ENCODE data around the gene PLPP2.

Gene PLPP2

DNA sequence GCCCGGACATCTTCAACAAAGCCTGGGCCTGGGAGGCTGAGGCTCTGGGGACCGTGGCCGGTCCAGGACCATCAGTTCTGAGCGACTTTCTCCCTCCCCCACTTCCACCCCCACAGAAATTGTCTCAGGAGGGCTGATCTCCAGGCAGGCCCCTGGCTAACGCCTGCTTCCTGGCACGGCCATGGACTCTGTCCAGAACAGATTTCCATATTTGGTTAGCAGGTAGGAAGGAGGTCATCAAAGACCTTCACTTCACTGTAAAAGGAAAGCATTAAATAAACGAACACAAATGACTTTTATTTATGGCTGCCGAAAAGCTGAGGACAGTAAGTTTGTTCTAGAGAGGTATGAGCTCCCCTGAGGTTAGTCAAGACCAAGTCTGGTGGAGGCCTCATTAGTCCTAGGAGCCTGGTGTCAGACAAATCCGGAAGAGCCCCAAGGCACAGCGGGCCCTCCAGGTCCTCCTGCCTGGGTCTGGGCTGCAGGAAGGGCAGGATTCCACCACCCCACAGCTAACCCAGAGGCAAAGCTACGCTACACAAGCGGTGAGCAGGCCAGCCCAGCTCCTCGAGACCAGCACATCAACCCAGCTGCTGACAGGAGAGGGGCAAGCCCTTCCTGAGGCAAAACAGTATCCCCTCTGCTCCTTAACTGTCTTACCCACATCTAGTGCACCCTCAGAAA, 4.6 kb upstream of the PLPP2 start:
- in situ Hi-C loops (cut with HindIII; ENCODE audit: low pct_unique_long_range_greater_than_20kb, low sequenced_read_pairs), result no loop called here
- TF ChIP-seq JUND (IDR thresholded peaks at IDR 0.05; ENCODE audit: low read depth), result no peak

DNA sequence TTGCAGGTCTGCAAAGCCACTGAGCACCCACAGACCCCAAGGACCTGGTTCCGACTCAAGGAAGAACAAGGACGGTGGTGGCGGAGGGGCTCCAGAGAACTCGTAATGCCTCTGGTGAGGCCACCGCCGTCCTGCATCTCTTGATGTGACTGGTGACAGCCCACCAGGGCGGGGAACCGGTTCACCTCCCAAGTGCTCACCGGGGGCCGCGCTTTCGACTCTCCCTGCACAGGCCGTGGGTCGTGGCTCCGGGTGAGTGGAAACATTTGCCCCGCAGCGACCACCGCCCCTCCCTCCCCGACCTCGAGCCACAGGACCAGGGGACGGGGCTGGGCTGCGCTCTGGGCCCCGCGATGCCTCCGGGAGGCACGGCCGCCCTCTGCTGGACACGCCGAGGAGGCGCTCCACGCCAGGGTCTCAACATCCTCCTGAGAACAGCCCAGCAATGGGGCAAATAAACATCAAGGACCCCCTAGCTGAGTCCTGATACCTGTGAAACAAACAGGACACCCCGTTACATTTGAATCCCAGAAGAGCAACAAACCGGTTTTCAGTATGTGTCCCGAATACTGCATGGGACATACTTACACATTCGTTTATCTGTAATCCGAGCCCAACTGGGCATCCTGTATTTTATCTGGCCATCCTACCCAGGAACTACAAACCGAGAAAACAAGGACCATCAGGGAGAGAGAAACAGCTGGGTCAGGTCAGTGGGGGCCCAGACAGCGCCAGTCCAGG, 3.9 kb upstream of the PLPP2 start:
- peak in 1 of 2 experiments; percentile 28 for DNase-seq (ENCODE audit: low read depth in 1 of 2, low spot score in 1 of 2)
- TF ChIP-seq JUND (IDR thresholded peaks at IDR 0.05; ENCODE audit: low read depth), result no peak
- in situ Hi-C loops (cut with HindIII; ENCODE audit: low pct_unique_long_range_greater_than_20kb, low sequenced_read_pairs), result no loop called here

More for the DNA sequence above, 4.6 kb upstream of the PLPP2 start:
- DNase-seq (ENCODE audit: low read depth in 1 of 2, low spot score in 1 of 2), result no peak

DNA sequence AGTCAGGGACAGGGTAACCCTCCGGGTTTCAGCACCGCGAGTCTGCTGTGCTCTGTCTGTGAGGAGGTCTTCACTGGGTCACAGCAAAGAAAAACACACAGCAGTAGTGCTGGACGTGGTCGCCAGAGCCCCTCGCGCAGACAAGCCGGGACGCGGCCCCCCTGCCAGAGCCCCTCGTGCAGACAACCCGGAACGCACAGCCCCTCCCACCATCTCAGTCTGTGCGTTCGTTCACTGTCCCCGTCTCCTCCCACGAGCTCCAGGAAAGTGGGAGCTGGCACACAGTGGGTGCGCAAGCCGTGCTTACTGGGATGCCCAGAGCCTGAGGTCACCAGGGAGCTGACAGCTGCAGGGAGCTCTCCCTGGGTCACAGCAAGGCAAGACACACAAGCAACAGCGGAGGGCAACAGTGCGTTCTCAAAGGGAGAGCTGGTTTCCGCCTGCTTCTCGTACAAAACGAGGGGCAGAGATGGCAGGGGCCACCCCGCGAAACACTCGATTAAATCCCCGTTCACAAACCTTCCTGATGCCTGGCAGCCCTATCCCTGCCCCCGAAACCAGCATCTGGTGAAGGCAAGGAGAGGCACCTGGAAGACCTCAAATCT, 3.2 kb upstream of the PLPP2 start:
- no peak for DNase-seq (ENCODE audit: low read depth in 1 of 2, low spot score in 1 of 2)

DNA sequence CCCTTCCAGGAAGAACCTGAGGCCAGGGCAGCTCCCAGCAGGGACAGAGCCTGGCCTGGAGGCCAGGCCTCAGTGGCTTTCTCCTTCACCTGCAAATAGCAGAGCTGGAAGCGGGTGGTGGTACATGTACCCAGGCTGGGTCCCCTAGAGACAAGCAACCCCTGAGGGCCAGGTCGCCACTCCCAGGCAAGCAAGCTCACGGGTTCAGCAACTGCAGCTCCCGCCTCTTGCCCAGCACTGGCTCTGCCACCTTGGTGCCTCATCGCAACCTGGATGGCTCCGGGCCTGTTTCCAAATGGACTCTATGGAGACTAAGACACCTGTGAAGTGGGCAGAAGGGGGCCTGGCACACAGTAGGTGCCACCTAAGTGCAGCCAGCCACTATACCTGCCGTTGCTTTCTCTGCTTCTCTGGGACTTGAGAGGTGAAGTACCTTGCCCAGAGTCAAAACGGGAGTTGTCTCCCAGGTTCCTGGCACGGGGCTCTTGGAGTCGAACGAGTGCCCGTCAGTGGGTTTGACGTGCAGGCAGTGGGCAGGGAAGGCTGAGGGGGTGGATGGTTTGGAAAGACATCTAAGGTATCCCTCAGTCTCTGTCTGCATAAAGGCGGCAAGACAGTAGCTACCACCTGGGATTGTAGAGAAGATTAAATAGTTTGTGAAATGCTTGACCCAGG, 2.4 kb upstream of the PLPP2 start:
- DNase-seq (ENCODE audit: low read depth in 1 of 2, low spot score in 1 of 2), result no peak
- no peak for TF ChIP-seq JUND (IDR thresholded peaks at IDR 0.05; ENCODE audit: low read depth)
- in situ Hi-C loops (cut with HindIII; ENCODE audit: low pct_unique_long_range_greater_than_20kb, low sequenced_read_pairs), result no loop called here

More for the DNA sequence above, 3.2 kb upstream of the PLPP2 start:
- no peak for TF ChIP-seq JUND (IDR thresholded peaks at IDR 0.05; ENCODE audit: low read depth)
- in situ Hi-C loops (cut with HindIII; ENCODE audit: low pct_unique_long_range_greater_than_20kb, low sequenced_read_pairs), result no loop called here

DNA sequence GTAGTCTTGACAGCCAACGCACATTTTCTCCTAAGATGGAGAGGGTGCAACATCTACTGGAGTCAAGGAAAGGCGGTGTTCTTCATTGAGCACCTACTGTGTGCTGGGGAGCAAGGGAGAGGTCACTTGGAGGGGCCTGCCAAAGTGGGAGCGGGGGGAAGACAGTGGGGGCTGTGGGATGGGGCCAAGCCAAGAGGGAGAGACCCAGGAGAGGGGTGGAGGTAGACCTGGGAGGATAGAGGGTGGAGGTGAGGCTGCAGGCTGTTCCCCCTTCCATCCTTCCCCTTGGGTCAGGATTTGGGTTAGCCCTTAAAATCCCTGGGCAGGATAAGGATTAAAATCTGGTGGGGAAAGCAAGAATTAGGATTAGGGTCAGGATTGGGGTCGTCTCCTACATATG, 1.7 kb upstream of the PLPP2 start:
- in situ Hi-C loops (cut with HindIII; ENCODE audit: low pct_unique_long_range_greater_than_20kb, low sequenced_read_pairs), result no loop called here
- DNase-seq (ENCODE audit: low read depth in 1 of 2, low spot score in 1 of 2), result no peak
- no peak for TF ChIP-seq JUND (IDR thresholded peaks at IDR 0.05; ENCODE audit: low read depth)

DNA sequence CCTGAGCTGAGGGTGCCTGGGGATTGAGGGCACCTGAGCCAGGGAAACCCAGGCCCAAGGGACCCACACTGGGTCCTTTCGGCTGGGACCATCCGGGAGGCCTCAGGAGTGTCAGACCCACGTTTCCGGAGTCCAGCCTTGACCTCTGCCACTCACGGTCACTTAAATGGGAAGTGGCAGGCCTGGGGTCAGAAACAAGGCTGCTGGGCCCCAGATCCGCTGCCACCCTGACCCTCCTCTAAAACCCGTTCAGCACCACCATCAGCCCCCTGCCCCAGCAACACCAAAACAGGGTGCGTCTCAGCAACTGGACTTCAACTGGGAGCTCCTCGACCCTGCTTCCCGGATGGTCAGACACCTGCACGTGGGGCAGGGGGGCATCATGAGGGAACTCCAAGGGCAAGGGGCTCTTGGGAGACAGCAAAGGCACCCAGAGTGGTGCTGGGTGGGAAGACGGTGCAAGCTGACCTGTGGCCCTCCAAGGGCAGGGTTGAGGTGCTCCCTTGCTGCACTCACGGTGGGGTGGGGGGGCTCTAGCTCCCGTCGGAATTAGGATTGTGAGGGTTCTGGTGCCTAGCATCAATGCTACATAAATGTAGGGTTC, 1.2 kb upstream of the PLPP2 start:
- TF ChIP-seq JUND (IDR thresholded peaks at IDR 0.05; ENCODE audit: low read depth), result no peak
- in situ Hi-C loops (cut with HindIII; ENCODE audit: low pct_unique_long_range_greater_than_20kb, low sequenced_read_pairs), result no loop called here
- no peak for DNase-seq (ENCODE audit: low read depth in 1 of 2, low spot score in 1 of 2)

DNA sequence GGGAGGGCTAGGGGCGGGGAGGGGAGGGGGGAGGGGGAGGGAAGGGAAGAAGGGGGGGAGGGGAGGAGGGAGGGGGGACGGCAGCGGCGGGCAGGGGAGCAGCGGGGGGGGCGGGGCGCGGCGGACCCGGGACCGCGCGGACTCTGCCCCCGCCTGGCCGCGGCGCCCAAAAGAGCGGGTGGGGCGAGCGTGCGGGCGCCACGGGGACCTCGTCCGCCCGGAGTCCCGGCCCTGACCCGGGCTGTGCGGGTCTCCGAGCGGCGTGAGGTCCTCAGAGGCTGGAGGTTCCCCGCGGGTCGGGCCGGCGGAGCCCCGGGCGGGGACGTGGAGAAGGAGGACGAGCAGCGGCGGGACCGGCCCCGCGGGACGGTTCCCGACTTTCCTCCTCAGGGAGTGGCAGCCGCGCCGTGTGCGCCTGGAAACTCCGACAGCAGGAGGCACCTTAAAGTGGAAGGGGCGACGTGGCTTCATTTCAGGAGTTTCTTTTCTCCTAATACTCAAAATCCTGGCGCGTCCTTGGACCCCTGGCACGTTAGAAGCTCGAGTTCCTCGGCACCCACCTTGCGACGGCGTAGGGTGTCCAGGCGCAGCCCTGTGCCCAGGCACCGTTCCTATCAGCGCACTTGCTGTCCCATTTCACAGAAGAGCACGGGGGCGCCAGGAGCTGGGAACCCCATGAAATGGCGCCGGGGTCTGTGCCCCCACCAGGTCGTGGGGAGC, 518 bp upstream of the PLPP2 start:
- TF ChIP-seq JUND (IDR thresholded peaks at IDR 0.05; ENCODE audit: low read depth), result no peak
- in situ Hi-C loops (cut with HindIII; ENCODE audit: low pct_unique_long_range_greater_than_20kb, low sequenced_read_pairs), result no loop called here
- no peak for DNase-seq (ENCODE audit: low read depth in 1 of 2, low spot score in 1 of 2)

DNA sequence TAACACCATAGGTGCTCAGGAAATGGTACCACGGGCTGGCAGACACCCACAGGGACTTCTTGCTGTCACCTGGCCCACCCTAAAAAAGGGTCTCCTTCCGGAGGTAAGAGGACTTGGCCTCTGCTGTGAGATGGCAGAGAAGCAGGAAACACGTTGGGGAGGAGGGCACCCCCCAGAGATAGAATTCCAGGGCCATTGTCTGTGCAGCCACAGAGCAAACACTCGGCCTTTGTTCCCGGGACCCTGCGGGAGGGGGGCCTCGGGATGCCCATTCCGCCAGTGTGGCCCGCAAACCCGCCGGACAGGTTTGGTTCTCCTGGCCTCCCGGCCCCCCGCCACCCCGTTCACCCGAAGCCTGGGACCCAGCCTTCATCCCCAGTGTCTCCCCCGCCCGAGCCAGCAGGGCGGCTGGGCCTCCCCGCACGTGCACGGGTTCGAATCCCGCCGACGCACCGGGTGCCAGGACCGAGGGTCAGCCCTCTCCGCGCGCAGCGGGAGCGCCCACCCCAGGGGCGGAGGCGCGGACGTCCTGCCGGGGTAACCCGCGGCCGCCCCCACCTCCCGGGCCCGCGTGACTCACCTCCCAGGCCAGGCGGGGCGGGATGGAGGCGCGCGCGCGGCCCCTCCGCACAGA, 714 bp downstream of the PLPP2 start:
- DNase-seq (ENCODE audit: low read depth in 1 of 2, low spot score in 1 of 2), result peak in 1 of 2 experiments; percentile 84
- in situ Hi-C loops (cut with HindIII; ENCODE audit: low pct_unique_long_range_greater_than_20kb, low sequenced_read_pairs), result no loop called here
- TF ChIP-seq JUND (IDR thresholded peaks at IDR 0.05; ENCODE audit: low read depth), result no peak

DNA sequence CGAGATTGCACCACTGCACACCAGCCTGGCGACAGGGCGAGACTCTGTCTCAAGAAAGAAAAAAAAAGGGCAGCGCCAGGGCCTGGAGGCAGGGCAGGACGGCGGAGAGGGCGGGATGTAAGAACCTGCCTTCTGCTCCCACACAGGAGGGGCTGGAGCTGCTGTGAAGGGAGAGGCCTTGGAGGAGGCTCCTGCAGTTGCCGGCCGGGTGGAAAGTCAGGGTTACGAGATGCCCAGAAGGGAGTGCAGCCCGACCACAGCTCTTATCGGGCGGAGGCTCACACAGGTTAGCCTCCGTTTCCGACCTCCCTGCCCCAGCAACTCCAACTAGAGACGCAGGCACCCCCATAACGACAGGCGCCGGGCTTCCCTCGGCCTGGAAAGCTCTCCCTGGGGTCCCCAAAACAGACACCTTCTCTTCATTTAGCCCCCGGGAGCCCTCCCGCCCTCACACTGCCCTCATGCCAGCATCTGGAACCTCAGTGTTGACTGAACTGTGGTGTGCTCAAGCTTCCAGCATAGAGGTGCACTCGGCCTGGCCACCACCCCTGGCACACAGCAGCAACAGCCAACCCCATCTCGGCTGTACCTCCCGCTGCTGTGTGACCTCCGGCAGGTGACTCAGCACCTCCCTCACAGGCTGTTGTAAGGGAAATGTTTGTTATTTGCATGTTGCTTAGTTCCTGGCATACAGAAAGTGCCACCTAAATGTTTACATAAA, 1.4 kb downstream of the PLPP2 start:
- in situ Hi-C loops (cut with HindIII; ENCODE audit: low pct_unique_long_range_greater_than_20kb, low sequenced_read_pairs), result no loop called here
- no peak for TF ChIP-seq JUND (IDR thresholded peaks at IDR 0.05; ENCODE audit: low read depth)
- DNase-seq (ENCODE audit: low read depth in 1 of 2, low spot score in 1 of 2), result peak; percentile 78 to 92

DNA sequence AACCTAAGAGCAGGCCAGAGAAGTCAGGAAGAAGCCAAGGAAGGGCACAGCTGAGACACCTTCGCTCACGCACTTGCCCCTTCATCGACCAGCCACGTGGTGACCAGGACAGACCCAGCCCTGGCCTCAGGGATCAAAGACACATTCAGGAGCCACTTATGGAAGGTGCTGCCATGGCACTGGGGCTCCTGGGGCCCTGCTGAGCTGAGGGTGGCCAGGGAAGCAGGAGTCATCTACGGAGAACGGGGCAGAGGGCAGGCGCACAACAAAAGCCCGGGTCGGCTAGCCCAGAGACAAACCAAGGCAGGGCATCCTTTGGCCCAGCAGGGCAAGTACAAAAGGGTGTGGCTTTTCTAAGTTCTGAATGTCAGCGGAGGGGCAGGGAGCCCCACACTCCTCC, 2.3 kb downstream of the PLPP2 start:
- in situ Hi-C loops (cut with HindIII; ENCODE audit: low pct_unique_long_range_greater_than_20kb, low sequenced_read_pairs), result no loop called here
- no peak for TF ChIP-seq JUND (IDR thresholded peaks at IDR 0.05; ENCODE audit: low read depth)
- no peak for DNase-seq (ENCODE audit: low read depth in 1 of 2, low spot score in 1 of 2)

DNA sequence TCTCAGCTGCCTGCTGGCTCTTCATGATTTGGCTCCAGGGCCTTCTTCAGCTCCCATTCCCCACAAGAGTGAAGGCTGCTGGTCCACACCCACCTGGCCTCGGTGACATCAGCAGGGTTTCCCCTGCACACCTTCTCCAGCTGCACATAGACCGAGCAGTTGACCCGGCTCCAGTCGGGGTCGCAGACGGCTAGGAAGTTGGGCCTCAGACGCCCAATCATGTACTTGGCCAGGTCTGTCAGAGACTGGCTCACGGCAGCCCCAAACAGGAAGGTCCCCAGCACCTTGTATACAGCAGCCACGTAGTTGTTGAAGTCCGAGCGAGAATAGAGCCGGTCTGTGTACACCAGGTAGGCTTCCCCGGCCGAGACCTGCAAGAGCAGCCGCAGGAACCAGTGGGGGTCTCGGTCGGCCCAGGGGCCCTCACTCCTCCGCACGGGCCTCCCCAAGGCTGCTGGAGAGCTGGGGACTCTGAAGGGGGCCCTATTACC, 3.8 kb downstream of the PLPP2 start:
- DNase-seq (ENCODE audit: low read depth in 1 of 2, low spot score in 1 of 2), result no peak
- no peak for TF ChIP-seq JUND (IDR thresholded peaks at IDR 0.05; ENCODE audit: low read depth)
- in situ Hi-C loops (cut with HindIII; ENCODE audit: low pct_unique_long_range_greater_than_20kb, low sequenced_read_pairs), result no loop called here

All from T47D (cell line).